Right ventricle myocardium superior (tissue), 1 donor: ENCODE measurements around the gene ENOX1. TPM values are rescaled to one million over a fixed set of nuclear protein-coding genes. Genes with fewer than 3 reads are reported as not detected.

Experiments used
- ATAC-seq: fragments of 200-7000 bp; cut with Tn5 transposase; one replicate; pipeline ENCODE4 v1.9.1; 2020; ENCODE audit warnings: mild to moderate bottlenecking; ENCODE audit not compliant: poor library complexity
- DNase-seq: peaks from one replicate; pipeline ENCODE4 v3.0.0-alpha.2; 2020
- intact Hi-C: fragments of 100-400 bp; cut with DNase I; formaldehyde crosslinking; loops from one replicate; pipeline ENCODE4 v1.11.2; 2022
- total RNA-seq: library from RNA; stranded (reverse); fragmentation: NEBNext Ultra II Directional; extraction: Animal tissue kit (Norgen Biotek cat#: 25700); gene quantifications from one replicate; pipeline ENCODE4 v1.2.1, GENCODE V29; 2021
- donor health status: DM: no; HTN: yes; CAD: no; lungs with severe emphysema.

The ENOX1 gene
- total RNA-seq, 1 donor from 2014 or later: 7.5 TPM

- intact Hi-C loops: no loop called here
- DNase-seq (no peak), ATAC-seq (no peak)
These were observed 212.2 kb downstream of the ENOX1 start for GRCh38 chr13:43574605-43575004.

- intact Hi-C loops: no loop called here
- ATAC-seq (no peak), DNase-seq (no peak)
These were observed 212.8 kb downstream of the ENOX1 start for GRCh38 chr13:43573802-43574514.

- DNase-seq (no peak), ATAC-seq (no peak)
- intact Hi-C loops: no loop called here
These were observed 213.4 kb downstream of the ENOX1 start for GRCh38 chr13:43573361-43573740.

- intact Hi-C loops: no loop called here
- DNase-seq (no peak), ATAC-seq (peak; percentile 38)
These were observed 214.0 kb downstream of the ENOX1 start for GRCh38 chr13:43572656-43573360.

- intact Hi-C loops: no loop called here
- ATAC-seq: no peak
- no peak for DNase-seq
These were observed 217.1 kb downstream of the ENOX1 start for GRCh38 chr13:43569658-43570057.

- ATAC-seq (no peak), DNase-seq (no peak)
- intact Hi-C loops: no loop called here
These were observed 219.2 kb downstream of the ENOX1 start for GRCh38 chr13:43567608-43568007.

- ATAC-seq: no peak
- intact Hi-C loops: no loop called here
- no peak for DNase-seq
These were observed 221.8 kb downstream of the ENOX1 start for GRCh38 chr13:43564952-43565351.

- intact Hi-C loops: no loop called here
- ATAC-seq: peak; percentile 48
- no peak for DNase-seq
These were observed 225.7 kb downstream of the ENOX1 start for GRCh38 chr13:43561081-43561480.

GRCh38 chr13:43558939-43559338 is 227.8 kb downstream of the ENOX1 start:
- ATAC-seq: peak; percentile 73
- intact Hi-C loops: no loop called here
- no peak for DNase-seq

GRCh38 chr13:43558326-43558725 is 228.4 kb downstream of the ENOX1 start:
- DNase-seq: no peak
- intact Hi-C loops: no loop called here
- peak; percentile 33 for ATAC-seq

- intact Hi-C loops: no loop called here
- no peak for DNase-seq
- no peak for ATAC-seq
These were observed 231.1 kb downstream of the ENOX1 start for GRCh38 chr13:43555667-43556066.

- DNase-seq: no peak
- ATAC-seq: no peak
- intact Hi-C loops: no loop called here
These were observed 234.8 kb downstream of the ENOX1 start for GRCh38 chr13:43551897-43552456.

- DNase-seq (no peak), ATAC-seq (no peak)
- intact Hi-C loops: no loop called here
These were observed 240.0 kb downstream of the ENOX1 start for GRCh38 chr13:43546816-43547215.

GRCh38 chr13:43546251-43546650 is 240.5 kb downstream of the ENOX1 start:
- intact Hi-C loops: no loop called here
- peak; percentile 80 for ATAC-seq

GRCh38 chr13:43545317-43545874 is 241.4 kb downstream of the ENOX1 start:
- ATAC-seq (peak; percentile 78), DNase-seq (peak; percentile 45)
- intact Hi-C loops: no loop called here

More at GRCh38 chr13:43546251-43546650, 240.5 kb downstream of the ENOX1 start:
- peak; percentile 69 for DNase-seq

GRCh38 chr13:43544631-43545030 is 242.1 kb downstream of the ENOX1 start:
- ATAC-seq: no peak
- intact Hi-C loops: no loop called here
- DNase-seq: no peak

GRCh38 chr13:43544011-43544410 is 242.8 kb downstream of the ENOX1 start:
- DNase-seq (no peak), ATAC-seq (no peak)
- intact Hi-C loops: no loop called here

- DNase-seq (no peak), ATAC-seq (no peak)
- intact Hi-C loops: no loop called here
These were observed 243.4 kb downstream of the ENOX1 start for GRCh38 chr13:43543331-43543730.

- intact Hi-C loops: no loop called here
- no peak for DNase-seq
- ATAC-seq: peak; percentile 81
These were observed 249.6 kb downstream of the ENOX1 start for GRCh38 chr13:43537124-43537523.

GRCh38 chr13:43529796-43530195 is 257.0 kb downstream of the ENOX1 start:
- no peak for ATAC-seq
- DNase-seq: no peak
- intact Hi-C loops: no loop called here
